ENCODE measurements around the gene MIS18A.

MIS18A gene

GRCh38 chr21:32297449-32297848, 18.6 kb upstream of the MIS18A start:
- H4K20me1 ChIP-seq (ENCODE audit: low read depth, low read length): no peaks in the 10 kb centered on the region
- no peak for TF ChIP-seq EZH2phosphoT487 (conservative IDR thresholded peaks at IDR 0.05; ENCODE audit: low read length)
- TF ChIP-seq CTCF (IDR thresholded peaks at IDR 0.05; ENCODE audit: insufficient read depth, low read length, poor library complexity, severe bottlenecking): no peak
- no peak overlapping the region for H2AFZ ChIP-seq (ENCODE audit: low read depth, low read length, severe bottlenecking)
- H3K4me2 ChIP-seq (ENCODE audit: low read depth, low read length, poor library complexity, severe bottlenecking): no peak overlapping the region
- H3K36me3 ChIP-seq (ENCODE audit: low read length): no peaks in the 10 kb centered on the region
- H3F3A ChIP-seq (ENCODE audit: insufficient read depth): no peaks in the 10 kb centered on the region
- H3K27ac ChIP-seq (ENCODE audit: low read depth, low read length): no peak overlapping the region
- H3K79me2 ChIP-seq (ENCODE audit: insufficient read depth, low read length): no peaks in the 10 kb centered on the region
- no peaks in the 10 kb centered on the region for H3K9me2 ChIP-seq (replicated peaks; ENCODE audit: insufficient read depth, low read length)
- no peak overlapping the region for H3K9ac ChIP-seq (ENCODE audit: low read length)
- no peaks in the 10 kb centered on the region for H3K27me3 ChIP-seq (ENCODE audit: low read length)
- H3K4me3 ChIP-seq (ENCODE audit: insufficient read depth, low read length, poor library complexity, severe bottlenecking): no peak overlapping the region
- no peaks in the 10 kb centered on the region for H3K9me3 ChIP-seq (ENCODE audit: insufficient read depth, low read length)

GRCh38 chr21:32285476-32285875, 6.6 kb upstream of the MIS18A start:
- no peaks in the 10 kb centered on the region for H3K27me3 ChIP-seq (ENCODE audit: low read length)

GRCh38 chr21:32282992-32283391, 4.1 kb upstream of the MIS18A start:
- Histone ChIP-seq H3K9me2 (replicated peaks; ENCODE audit: insufficient read depth, low read length) (no peaks in the 10 kb centered on the region), H3K79me2 (ENCODE audit: insufficient read depth, low read length) (peaks cover 15% of the 10 kb centered on the region), H3K36me3 (ENCODE audit: low read length) (no peaks in the 10 kb centered on the region), H3K4me2 (ENCODE audit: low read depth, low read length, poor library complexity, severe bottlenecking) (no peak overlapping the region), H3K4me3 (ENCODE audit: insufficient read depth, low read length, poor library complexity, severe bottlenecking) (no peak overlapping the region), H3K9me3 (ENCODE audit: insufficient read depth, low read length) (no peaks in the 10 kb centered on the region), H3K27me3 (ENCODE audit: low read length) (no peaks in the 10 kb centered on the region), H3F3A (ENCODE audit: insufficient read depth) (no peaks in the 10 kb centered on the region), H3K9ac (ENCODE audit: low read length) (no peak overlapping the region), H3K27ac (ENCODE audit: low read depth, low read length) (no peak overlapping the region), H2AFZ (ENCODE audit: low read depth, low read length, severe bottlenecking) (no peak overlapping the region), H4K20me1 (ENCODE audit: low read depth, low read length) (no peaks in the 10 kb centered on the region)
- TF ChIP-seq EZH2phosphoT487 (conservative IDR thresholded peaks at IDR 0.05; ENCODE audit: low read length) (no peak), CTCF (IDR thresholded peaks at IDR 0.05; ENCODE audit: insufficient read depth, low read length, poor library complexity, severe bottlenecking) (no peak)

More at GRCh38 chr21:32285476-32285875, 6.6 kb upstream of the MIS18A start:
- no peak overlapping the region for H3K27ac ChIP-seq (ENCODE audit: low read depth, low read length)
- H3F3A ChIP-seq (ENCODE audit: insufficient read depth): no peaks in the 10 kb centered on the region
- no peaks in the 10 kb centered on the region for H4K20me1 ChIP-seq (ENCODE audit: low read depth, low read length)
- H3K9ac ChIP-seq (ENCODE audit: low read length): no peak overlapping the region
- no peak overlapping the region for H2AFZ ChIP-seq (ENCODE audit: low read depth, low read length, severe bottlenecking)
- no peak overlapping the region for H3K4me2 ChIP-seq (ENCODE audit: low read depth, low read length, poor library complexity, severe bottlenecking)
- H3K9me3 ChIP-seq (ENCODE audit: insufficient read depth, low read length): no peaks in the 10 kb centered on the region
- no peaks in the 10 kb centered on the region for H3K9me2 ChIP-seq (replicated peaks; ENCODE audit: insufficient read depth, low read length)
- TF ChIP-seq CTCF (IDR thresholded peaks at IDR 0.05; ENCODE audit: insufficient read depth, low read length, poor library complexity, severe bottlenecking) (no peak), EZH2phosphoT487 (conservative IDR thresholded peaks at IDR 0.05; ENCODE audit: low read length) (no peak)
- no peaks in the 10 kb centered on the region for H3K36me3 ChIP-seq (ENCODE audit: low read length)
- H3K4me3 ChIP-seq (ENCODE audit: insufficient read depth, low read length, poor library complexity, severe bottlenecking): no peak overlapping the region
- H3K79me2 ChIP-seq (ENCODE audit: insufficient read depth, low read length): no peaks in the 10 kb centered on the region

Measured in SU-DHL-6 (cell line).